ENCODE results near the gene MDGA2.
"Not testable (repeated sequence)": the region's sequence is repeated elsewhere in the genome, so short reads cannot be mapped to it uniquely, and the experiment has no call there.

Gene MDGA2

GRCh38 chr14:47322751-47323150 lies 352.7 kb downstream of the MDGA2 start:
- DNase-seq = no peak

- no peak for DNase-seq
Measured at GRCh38 chr14:47302121-47302520, 373.3 kb downstream of the MDGA2 start.

GRCh38 chr14:47300796-47301195 lies 374.6 kb downstream of the MDGA2 start:
- no peak for DNase-seq

- DNase-seq = no peak
Measured at GRCh38 chr14:47297374-47297773, 378.0 kb downstream of the MDGA2 start.

GRCh38 chr14:47284283-47284682 lies 391.1 kb downstream of the MDGA2 start:
- no peak for DNase-seq

GRCh38 chr14:47281761-47282160 lies 393.6 kb downstream of the MDGA2 start:
- not testable (repeated sequence) for DNase-seq

- DNase-seq = no peak
Measured at GRCh38 chr14:47278233-47278842, 397.1 kb downstream of the MDGA2 start.

- DNase-seq = no peak
Measured at GRCh38 chr14:47277703-47278102, 397.7 kb downstream of the MDGA2 start.

GRCh38 chr14:47276931-47277330 lies 398.5 kb downstream of the MDGA2 start:
- no peak for DNase-seq

- no peak for DNase-seq
Measured at GRCh38 chr14:47273939-47274338, 401.5 kb downstream of the MDGA2 start.

GRCh38 chr14:47270715-47271114 lies 404.7 kb downstream of the MDGA2 start:
- DNase-seq = no peak

- no peak for DNase-seq
Measured at GRCh38 chr14:47269756-47270492, 405.5 kb downstream of the MDGA2 start.

GRCh38 chr14:47264842-47265241 lies 410.6 kb downstream of the MDGA2 start:
- DNase-seq = no peak

GRCh38 chr14:47262801-47263200 lies 412.6 kb downstream of the MDGA2 start:
- no peak for DNase-seq

GRCh38 chr14:47261350-47261749 lies 414.1 kb downstream of the MDGA2 start:
- no peak for DNase-seq

GRCh38 chr14:47259796-47260195 lies 415.6 kb downstream of the MDGA2 start:
- DNase-seq = no peak

GRCh38 chr14:47257013-47257412 lies 418.4 kb downstream of the MDGA2 start:
- DNase-seq = no peak

GRCh38 chr14:47252802-47253201 lies 422.6 kb downstream of the MDGA2 start:
- no peak for DNase-seq

GRCh38 chr14:47246367-47246766 lies 429.0 kb downstream of the MDGA2 start:
- DNase-seq = no peak

GRCh38 chr14:47242579-47242978 lies 432.8 kb downstream of the MDGA2 start:
- not testable (repeated sequence) for DNase-seq

GRCh38 chr14:47240748-47241437 lies 434.5 kb downstream of the MDGA2 start:
- DNase-seq = no peak

GRCh38 chr14:47235619-47236018 lies 439.8 kb downstream of the MDGA2 start:
- no peak for DNase-seq

- no peak for DNase-seq
Measured at GRCh38 chr14:47226877-47227520, 448.4 kb downstream of the MDGA2 start.

- DNase-seq = no peak
Measured at GRCh38 chr14:47223656-47224055, 451.7 kb downstream of the MDGA2 start.
